ENCODE data around the gene IFNA16.
"Not testable (repeated sequence)": the region's sequence is repeated elsewhere in the genome, so short reads cannot be mapped to it uniquely, and the experiment has no call there.

IFNA16 gene

DNA sequence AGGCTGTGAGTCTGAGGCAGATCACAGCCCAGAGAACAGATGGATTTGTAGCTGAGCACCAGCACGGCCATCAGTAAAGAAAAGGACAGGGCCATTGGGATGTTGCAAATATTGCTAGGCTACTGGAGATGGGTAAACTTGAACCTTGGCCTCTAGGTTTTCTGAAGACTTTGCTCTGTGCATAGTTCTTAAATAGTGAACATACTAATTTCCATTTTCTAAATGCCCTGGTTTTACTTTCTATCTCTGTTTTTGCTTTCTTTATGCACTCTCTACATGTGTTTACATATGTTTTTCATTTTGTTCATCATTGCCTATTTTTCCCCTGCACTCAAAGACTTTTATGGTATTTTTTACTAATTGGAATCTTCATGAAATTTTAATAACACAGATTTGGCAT, at the start of gene IFNA16:
Gene IFNA16, minus strand, starts transcription at position 101 of the 400 bp plus-strand sequence. Its CDS starts 6 bp downstream, at position 95.
- H3K36me3 ChIP-seq (ENCODE audit: low read length); H3K4me2 ChIP-seq (ENCODE audit: low read depth, low read length, poor library complexity, severe bottlenecking); H3F3A ChIP-seq (ENCODE audit: insufficient read depth); H3K9me2 ChIP-seq (replicated peaks; ENCODE audit: insufficient read depth, low read length); H3K27ac ChIP-seq (ENCODE audit: low read depth, low read length); H3K79me2 ChIP-seq (ENCODE audit: insufficient read depth, low read length); H3K9me3 ChIP-seq (ENCODE audit: insufficient read depth, low read length); H2AFZ ChIP-seq (ENCODE audit: low read depth, low read length, severe bottlenecking); H3K4me3 ChIP-seq (ENCODE audit: insufficient read depth, low read length, poor library complexity, severe bottlenecking); H4K20me1 ChIP-seq (ENCODE audit: low read depth, low read length); H3K27me3 ChIP-seq (ENCODE audit: low read length); H3K9ac ChIP-seq (ENCODE audit: low read length): not testable (repeated sequence)

DNA sequence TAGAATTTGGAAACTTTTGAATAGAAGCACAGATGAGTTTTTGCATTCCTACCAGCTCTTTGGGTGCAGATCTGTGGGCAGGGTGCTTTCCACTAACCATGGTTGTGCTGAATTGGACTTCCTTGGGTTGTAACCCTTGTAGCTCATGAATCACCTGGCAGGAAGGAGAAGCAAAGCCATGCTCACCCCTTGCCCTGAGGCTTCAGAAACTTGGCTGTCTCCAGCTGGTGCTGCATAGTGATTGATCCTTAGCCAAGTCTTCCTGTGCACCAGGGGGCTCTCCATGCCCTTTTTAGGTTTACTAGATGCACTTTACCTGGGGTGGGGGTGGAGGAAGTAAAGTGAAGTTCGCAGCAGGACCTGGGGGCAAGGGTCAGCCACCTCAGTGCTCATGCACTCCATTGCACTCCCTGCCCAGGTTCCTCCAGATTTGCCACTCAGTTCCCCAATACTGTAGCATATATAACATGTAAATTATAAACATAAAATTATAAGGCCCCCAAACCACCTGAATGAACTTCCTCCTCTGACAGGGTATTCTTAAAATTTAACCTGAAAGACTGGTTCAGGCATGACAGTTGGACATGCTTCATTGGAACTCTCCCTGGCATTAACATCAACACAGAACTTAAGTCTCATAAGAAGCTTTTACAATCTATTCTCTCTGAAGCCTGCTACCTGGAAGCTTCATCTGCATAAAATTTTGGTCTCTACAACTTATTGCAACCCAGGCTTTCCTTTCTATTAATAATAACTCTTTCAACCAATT, 48.5 kb upstream of the IFNA16 start:
- TF ChIP-seq EZH2phosphoT487 (conservative IDR thresholded peaks at IDR 0.05; ENCODE audit: low read length) = no peak
- TF ChIP-seq, protein P1, sequence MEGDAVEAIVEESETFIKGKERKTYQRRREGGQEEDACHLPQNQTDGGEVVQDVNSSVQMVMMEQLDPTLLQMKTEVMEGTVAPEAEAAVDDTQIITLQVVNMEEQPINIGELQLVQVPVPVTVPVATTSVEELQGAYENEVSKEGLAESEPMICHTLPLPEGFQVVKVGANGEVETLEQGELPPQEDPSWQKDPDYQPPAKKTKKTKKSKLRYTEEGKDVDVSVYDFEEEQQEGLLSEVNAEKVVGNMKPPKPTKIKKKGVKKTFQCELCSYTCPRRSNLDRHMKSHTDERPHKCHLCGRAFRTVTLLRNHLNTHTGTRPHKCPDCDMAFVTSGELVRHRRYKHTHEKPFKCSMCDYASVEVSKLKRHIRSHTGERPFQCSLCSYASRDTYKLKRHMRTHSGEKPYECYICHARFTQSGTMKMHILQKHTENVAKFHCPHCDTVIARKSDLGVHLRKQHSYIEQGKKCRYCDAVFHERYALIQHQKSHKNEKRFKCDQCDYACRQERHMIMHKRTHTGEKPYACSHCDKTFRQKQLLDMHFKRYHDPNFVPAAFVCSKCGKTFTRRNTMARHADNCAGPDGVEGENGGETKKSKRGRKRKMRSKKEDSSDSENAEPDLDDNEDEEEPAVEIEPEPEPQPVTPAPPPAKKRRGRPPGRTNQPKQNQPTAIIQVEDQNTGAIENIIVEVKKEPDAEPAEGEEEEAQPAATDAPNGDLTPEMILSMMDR (IDR thresholded peaks at IDR 0.05; ENCODE audit: insufficient read depth, low read length, poor library complexity, severe bottlenecking) = no peak
- Histone ChIP-seq H3K27ac (ENCODE audit: low read depth, low read length) (no peak overlapping the region), H3K27me3 (ENCODE audit: low read length) (no peaks in the 10 kb centered on the region), H3K9me2 (replicated peaks; ENCODE audit: insufficient read depth, low read length) (no peaks in the 10 kb centered on the region), H3K9ac (ENCODE audit: low read length) (no peak overlapping the region), H3K79me2 (ENCODE audit: insufficient read depth, low read length) (no peaks in the 10 kb centered on the region), H3K9me3 (ENCODE audit: insufficient read depth, low read length) (no peaks in the 10 kb centered on the region), H3K4me2 (ENCODE audit: low read depth, low read length, poor library complexity, severe bottlenecking) (no peak overlapping the region), H4K20me1 (ENCODE audit: low read depth, low read length) (no peaks in the 10 kb centered on the region), H3F3A (ENCODE audit: insufficient read depth) (no peaks in the 10 kb centered on the region), H3K36me3 (ENCODE audit: low read length) (no peaks in the 10 kb centered on the region), H2AFZ (ENCODE audit: low read depth, low read length, severe bottlenecking) (no peak overlapping the region), H3K4me3 (ENCODE audit: insufficient read depth, low read length, poor library complexity, severe bottlenecking) (no peak overlapping the region)

DNA sequence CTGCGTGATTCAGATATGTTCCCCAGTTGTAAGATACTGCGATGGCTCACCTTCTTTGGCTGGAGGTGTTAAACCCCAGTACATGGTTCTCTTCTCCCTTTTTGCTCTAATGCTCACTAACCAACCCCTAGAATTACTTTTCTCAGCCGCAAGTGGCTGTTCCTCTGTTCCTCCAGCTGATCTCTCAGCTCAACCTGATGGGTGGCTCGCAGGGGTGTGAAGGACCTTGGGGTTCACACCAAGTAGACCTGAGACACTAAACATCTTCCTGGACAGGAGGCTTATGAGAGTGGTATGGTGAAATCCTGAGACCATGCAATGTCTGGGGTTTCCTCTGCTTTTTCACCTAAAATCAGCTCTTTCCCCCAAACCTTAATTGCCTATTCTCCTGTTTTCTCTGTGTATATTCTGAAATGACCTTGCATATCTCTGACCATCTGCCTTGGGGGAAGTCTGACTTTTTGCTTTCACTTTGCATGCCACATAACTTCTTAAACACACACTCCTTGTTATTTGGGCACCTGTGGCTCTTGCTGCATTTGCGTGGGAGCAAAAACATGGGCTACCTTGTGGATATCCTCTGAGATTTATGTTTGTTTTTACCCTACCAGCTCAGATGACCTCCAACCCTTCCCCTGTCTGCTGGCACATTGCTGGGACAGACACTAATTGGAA, 38.6 kb upstream of the IFNA16 start:
- H3F3A ChIP-seq (ENCODE audit: insufficient read depth) = no peaks in the 10 kb centered on the region
- no peak overlapping the region for H3K9ac ChIP-seq (ENCODE audit: low read length)
- H3K4me2 ChIP-seq (ENCODE audit: low read depth, low read length, poor library complexity, severe bottlenecking) = no peak overlapping the region
- TF ChIP-seq EZH2phosphoT487 (conservative IDR thresholded peaks at IDR 0.05; ENCODE audit: low read length) = no peak
- TF ChIP-seq, protein P1 (IDR thresholded peaks at IDR 0.05; ENCODE audit: insufficient read depth, low read length, poor library complexity, severe bottlenecking) = no peak
- H2AFZ ChIP-seq (ENCODE audit: low read depth, low read length, severe bottlenecking) = no peak overlapping the region
- no peak overlapping the region for H3K4me3 ChIP-seq (ENCODE audit: insufficient read depth, low read length, poor library complexity, severe bottlenecking)
- H3K27ac ChIP-seq (ENCODE audit: low read depth, low read length) = no peak overlapping the region
- no peaks in the 10 kb centered on the region for H3K27me3 ChIP-seq (ENCODE audit: low read length)
- no peaks in the 10 kb centered on the region for H4K20me1 ChIP-seq (ENCODE audit: low read depth, low read length)
- no peaks in the 10 kb centered on the region for H3K9me2 ChIP-seq (replicated peaks; ENCODE audit: insufficient read depth, low read length)
- no peaks in the 10 kb centered on the region for H3K9me3 ChIP-seq (ENCODE audit: insufficient read depth, low read length)
- no peaks in the 10 kb centered on the region for H3K36me3 ChIP-seq (ENCODE audit: low read length)
- H3K79me2 ChIP-seq (ENCODE audit: insufficient read depth, low read length) = no peaks in the 10 kb centered on the region

Data from SU-DHL-6 (cell line).